Ishikawa (cell line): ENCODE measurements around the gene TOR1B.

Experiments used
- CEBPB ChIP-seq: IDR thresholded peaks from 2 replicates; pipeline ENCODE4 v1.6.1; 2012
- CREB1 ChIP-seq: IDR thresholded peaks from 2 replicates; pipeline ENCODE4 v1.6.1; 2012; ENCODE audit warnings: low read depth
- EGR1 ChIP-seq: IDR thresholded peaks from 2 replicates; pipeline ENCODE4 v1.6.1; 2012
- EP300 ChIP-seq: IDR thresholded peaks from 2 replicates; pipeline ENCODE4 v1.6.1; 2012; ENCODE audit warnings: borderline replicate concordance
- FOXM1 ChIP-seq: IDR thresholded peaks from 2 replicates; pipeline ENCODE4 v1.6.1; 2012; ENCODE audit warnings: low read depth, borderline replicate concordance
- NFIC ChIP-seq: IDR thresholded peaks from 2 replicates; pipeline ENCODE4 v1.6.1; 2012
- RAD21 ChIP-seq: IDR thresholded peaks from 2 replicates; pipeline ENCODE4 v1.6.1; 2012; ENCODE audit warnings: low read depth
- TAF1 ChIP-seq: IDR thresholded peaks from 2 replicates; pipeline ENCODE4 v1.6.1; 2012; ENCODE audit warnings: low read depth, mild to moderate bottlenecking
- TCF12 ChIP-seq: IDR thresholded peaks from 2 replicates; pipeline ENCODE4 v1.6.1; 2012; ENCODE audit warnings: low read depth
- TEAD4 ChIP-seq: IDR thresholded peaks from 2 replicates; pipeline ENCODE4 v1.6.1; 2012
- YY1 ChIP-seq: IDR thresholded peaks from 2 replicates; pipeline ENCODE4 v1.6.1; 2012; ENCODE audit warnings: low read depth
- ZBTB7A ChIP-seq: IDR thresholded peaks from 2 replicates; pipeline ENCODE4 v1.6.1; 2012; ENCODE audit warnings: low read depth
- TF ChIP-seq, protein P1 (sequence below): IDR thresholded peaks from 2 replicates; pipeline ENCODE4 v1.6.1; 2012
- TF ChIP-seq, protein P2 (sequence below): IDR thresholded peaks from 2 replicates; pipeline ENCODE4 v1.6.1; 2012; ENCODE audit warnings: low read depth, mild to moderate bottlenecking
- TF ChIP-seq, protein P3 (sequence below): IDR thresholded peaks from 2 replicates; pipeline ENCODE4 v1.6.1; 2012

The TOR1B gene

DNA sequence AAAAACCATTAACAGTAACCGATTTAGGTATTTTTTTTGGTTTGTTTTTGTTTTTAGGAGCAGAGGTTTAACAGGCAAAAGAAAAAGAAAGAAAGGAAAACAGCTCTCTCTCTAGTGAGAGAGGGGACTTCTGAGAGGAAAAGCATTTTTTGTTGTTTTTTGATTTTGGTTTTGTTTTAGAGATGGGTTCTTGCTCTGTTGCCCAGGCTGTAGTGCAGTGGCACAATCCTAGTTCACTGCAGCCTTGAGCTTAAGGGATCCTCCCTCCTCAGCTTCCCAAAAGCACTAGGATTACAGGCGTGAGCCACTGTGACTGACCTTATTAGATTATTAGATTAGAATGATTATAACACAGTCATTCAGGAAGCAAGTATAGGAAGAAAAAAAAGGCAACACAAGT is 42.4 kb downstream of the TOR1B start:
- TF ChIP-seq ZBTB7A (no peak), EGR1 (no peak), FOXM1 (no peak), CREB1 (no peak), RAD21 (no peak), NFIC (no peak)
- TF ChIP-seq, protein P1, sequence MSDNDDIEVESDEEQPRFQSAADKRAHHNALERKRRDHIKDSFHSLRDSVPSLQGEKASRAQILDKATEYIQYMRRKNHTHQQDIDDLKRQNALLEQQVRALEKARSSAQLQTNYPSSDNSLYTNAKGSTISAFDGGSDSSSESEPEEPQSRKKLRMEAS = no peak
- TF ChIP-seq, protein P2, sequence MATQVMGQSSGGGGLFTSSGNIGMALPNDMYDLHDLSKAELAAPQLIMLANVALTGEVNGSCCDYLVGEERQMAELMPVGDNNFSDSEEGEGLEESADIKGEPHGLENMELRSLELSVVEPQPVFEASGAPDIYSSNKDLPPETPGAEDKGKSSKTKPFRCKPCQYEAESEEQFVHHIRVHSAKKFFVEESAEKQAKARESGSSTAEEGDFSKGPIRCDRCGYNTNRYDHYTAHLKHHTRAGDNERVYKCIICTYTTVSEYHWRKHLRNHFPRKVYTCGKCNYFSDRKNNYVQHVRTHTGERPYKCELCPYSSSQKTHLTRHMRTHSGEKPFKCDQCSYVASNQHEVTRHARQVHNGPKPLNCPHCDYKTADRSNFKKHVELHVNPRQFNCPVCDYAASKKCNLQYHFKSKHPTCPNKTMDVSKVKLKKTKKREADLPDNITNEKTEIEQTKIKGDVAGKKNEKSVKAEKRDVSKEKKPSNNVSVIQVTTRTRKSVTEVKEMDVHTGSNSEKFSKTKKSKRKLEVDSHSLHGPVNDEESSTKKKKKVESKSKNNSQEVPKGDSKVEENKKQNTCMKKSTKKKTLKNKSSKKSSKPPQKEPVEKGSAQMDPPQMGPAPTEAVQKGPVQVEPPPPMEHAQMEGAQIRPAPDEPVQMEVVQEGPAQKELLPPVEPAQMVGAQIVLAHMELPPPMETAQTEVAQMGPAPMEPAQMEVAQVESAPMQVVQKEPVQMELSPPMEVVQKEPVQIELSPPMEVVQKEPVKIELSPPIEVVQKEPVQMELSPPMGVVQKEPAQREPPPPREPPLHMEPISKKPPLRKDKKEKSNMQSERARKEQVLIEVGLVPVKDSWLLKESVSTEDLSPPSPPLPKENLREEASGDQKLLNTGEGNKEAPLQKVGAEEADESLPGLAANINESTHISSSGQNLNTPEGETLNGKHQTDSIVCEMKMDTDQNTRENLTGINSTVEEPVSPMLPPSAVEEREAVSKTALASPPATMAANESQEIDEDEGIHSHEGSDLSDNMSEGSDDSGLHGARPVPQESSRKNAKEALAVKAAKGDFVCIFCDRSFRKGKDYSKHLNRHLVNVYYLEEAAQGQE = no peak

DNA sequence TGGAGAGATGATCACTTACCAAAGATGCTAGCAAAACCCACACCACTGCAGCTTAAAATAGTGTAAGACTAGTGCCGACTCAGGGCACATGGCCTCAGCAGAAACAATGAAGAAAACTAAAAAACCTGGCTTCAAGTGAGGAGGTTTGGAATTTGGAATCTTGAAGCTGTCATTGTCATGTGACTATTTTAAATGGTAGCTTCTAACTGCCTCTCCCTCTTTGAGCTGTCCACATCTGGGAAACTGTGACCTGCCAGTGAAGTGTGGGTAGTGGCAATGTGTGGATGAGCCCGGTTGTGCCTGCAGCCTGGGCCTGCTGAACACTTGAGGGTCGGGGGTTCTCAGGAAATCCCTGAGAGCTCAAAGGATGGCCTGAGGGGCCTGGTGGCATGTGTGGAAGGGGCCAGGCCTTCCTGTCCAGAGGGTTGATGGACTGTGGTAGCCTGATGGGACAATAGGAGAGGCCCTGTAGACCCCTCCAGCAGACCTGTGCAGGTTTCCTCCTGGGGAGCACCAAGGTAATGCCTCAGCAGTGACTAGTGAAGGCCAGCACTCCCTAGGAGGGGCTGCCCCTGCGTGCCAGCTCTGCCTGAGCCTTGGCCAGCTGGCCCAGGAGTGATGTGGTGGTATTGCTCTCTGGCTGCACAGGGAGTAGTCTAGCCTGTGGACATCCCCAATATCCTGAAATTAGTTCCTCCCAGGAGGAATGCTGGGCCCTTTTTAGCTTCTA is 45.9 kb downstream of the TOR1B start:
- TF ChIP-seq, protein P1 = no peak
- no peak for TF ChIP-seq ZBTB7A
- TF ChIP-seq NFIC = no peak
- TF ChIP-seq, protein P2 = no peak
- TF ChIP-seq CREB1 = no peak
- no peak for TF ChIP-seq RAD21
- TF ChIP-seq EGR1 = no peak
- no peak for TF ChIP-seq EP300
- TF ChIP-seq, protein P3, sequence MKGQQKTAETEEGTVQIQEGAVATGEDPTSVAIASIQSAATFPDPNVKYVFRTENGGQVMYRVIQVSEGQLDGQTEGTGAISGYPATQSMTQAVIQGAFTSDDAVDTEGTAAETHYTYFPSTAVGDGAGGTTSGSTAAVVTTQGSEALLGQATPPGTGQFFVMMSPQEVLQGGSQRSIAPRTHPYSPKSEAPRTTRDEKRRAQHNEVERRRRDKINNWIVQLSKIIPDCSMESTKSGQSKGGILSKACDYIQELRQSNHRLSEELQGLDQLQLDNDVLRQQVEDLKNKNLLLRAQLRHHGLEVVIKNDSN = no peak

DNA sequence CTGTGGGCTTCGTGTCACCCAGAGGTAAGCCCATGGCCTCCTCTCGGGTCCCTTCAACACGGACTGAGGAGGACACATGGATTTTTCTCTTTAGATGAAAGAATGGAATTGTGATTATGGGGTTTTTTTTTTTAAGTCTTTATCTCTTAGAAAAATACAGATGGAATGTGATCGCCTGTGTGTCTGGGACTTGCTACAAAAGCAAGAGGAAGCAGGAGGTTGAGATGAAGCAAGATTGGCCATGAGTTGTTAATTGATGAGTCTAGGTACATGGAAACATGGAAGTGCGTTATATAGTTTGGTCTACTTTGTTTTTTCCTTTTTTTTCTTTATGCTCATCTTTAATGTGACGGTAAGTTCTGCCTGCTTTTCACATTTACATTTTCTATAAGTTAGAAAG is 46.9 kb downstream of the TOR1B start:
- TF ChIP-seq EGR1 (no peak), ZBTB7A (no peak), RAD21 (no peak), CEBPB (no peak), CREB1 (no peak), TAF1 (no peak), EP300 (no peak), NFIC (no peak)
- TF ChIP-seq, protein P3 = no peak
- TF ChIP-seq, protein P1 = no peak

DNA sequence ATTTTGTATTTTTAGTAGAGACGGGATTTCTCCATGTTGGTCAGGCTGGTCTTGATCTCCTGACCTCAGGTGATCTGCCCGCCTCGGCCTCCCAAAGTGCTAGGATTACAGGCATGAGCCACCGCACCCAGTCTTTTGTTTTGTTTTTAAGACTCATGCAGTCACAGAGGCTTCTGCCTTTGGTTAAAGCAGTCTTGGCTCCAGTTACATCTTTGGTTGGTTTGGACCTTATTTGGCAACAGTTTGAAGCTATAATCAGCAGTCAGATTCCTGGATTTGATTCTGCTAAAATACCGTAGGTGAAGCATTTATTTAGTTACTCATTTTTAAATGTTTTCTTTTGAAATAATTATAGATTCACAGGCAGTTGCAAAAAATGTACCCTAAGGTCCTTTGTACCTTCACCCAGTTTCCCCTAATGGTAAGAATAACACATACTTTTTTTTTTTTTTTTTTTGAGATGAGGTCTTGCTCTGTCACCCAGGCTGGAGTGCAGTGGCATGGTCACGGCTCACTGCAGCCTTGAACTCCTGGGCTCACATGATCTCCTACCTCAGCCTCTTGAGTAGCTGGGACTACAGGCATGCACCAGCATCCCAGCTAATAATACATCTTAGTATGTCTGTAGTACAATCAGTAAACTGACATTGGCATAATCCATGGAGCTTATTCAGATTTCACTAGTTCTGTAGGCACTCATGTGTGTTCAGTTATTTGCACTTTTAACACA is 48.0 kb downstream of the TOR1B start:
- TF ChIP-seq ZBTB7A = no peak
- no peak for TF ChIP-seq TEAD4
- TF ChIP-seq TCF12 = no peak
- no peak for TF ChIP-seq YY1
- no peak for TF ChIP-seq CEBPB
- TF ChIP-seq NFIC = no peak
- TF ChIP-seq, protein P1 = no peak
- TF ChIP-seq TAF1 = no peak
- TF ChIP-seq FOXM1 = no peak

DNA sequence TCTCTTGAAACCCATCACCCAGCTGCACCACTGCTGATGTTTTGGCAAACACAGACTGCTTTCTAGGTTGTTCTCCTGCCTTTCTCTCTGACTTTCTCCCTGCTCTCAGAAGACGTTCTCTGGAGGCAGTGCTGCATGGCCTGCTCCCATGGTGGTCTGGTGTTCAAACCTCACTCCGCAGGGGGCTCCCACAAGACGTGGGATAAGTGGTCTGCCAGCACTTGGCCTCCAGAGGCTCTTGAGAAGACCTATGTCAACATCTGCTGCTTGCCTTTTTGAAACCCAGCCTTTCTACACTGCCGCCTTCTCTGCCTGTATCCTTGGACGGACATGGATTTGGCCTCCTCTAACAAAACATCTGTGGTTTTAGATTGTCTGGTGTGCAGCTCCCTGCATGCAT is 48.8 kb downstream of the TOR1B start:
- TF ChIP-seq TCF12 = no peak
- TF ChIP-seq YY1 = no peak
- TF ChIP-seq TAF1 = no peak
- no peak for TF ChIP-seq RAD21

DNA sequence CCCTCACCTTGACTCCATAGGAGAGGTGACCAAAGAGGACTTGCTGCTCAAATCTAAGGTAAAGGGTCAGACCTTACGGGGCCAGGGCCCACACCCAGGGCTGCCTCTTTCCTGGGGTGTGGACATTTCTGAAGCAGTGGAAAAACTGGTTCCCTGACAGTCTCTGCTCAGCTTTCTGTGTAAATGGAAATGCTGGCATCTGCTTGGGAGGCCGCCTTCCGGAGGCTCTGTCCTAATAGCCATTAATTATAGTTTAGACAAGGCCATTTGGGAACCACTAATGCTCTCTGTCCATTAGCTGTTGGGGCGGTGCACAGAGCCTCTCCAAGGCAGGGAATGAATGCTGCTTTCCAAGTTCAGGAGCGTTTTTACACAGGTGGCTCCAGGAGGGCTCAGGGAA is 49.6 kb downstream of the TOR1B start:
- TF ChIP-seq YY1 (no peak), CEBPB (no peak), ZBTB7A (no peak), TAF1 (no peak), EP300 (no peak)
